ENCODE results near the gene ECE2.

Gene ECE2

GRCh38 chr3:184334470-184335158 lies 58.8 kb downstream of the ECE2 start (continued):
- TF ChIP-seq, protein P1, sequence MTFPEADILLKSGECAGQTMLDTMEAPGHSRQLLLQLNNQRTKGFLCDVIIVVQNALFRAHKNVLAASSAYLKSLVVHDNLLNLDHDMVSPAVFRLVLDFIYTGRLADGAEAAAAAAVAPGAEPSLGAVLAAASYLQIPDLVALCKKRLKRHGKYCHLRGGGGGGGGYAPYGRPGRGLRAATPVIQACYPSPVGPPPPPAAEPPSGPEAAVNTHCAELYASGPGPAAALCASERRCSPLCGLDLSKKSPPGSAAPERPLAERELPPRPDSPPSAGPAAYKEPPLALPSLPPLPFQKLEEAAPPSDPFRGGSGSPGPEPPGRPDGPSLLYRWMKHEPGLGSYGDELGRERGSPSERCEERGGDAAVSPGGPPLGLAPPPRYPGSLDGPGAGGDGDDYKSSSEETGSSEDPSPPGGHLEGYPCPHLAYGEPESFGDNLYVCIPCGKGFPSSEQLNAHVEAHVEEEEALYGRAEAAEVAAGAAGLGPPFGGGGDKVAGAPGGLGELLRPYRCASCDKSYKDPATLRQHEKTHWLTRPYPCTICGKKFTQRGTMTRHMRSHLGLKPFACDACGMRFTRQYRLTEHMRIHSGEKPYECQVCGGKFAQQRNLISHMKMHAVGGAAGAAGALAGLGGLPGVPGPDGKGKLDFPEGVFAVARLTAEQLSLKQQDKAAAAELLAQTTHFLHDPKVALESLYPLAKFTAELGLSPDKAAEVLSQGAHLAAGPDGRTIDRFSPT (tag by site-specific recombination; IDR thresholded peaks at IDR 0.05) = peak; percentile 75
- TF ChIP-seq ZBTB17 (tag by site-specific recombination; IDR thresholded peaks at IDR 0.05) = no peak; the same call in 1 of the 2 replicates
- TF ChIP-seq ZNF341 (tag by site-specific recombination; IDR thresholded peaks at IDR 0.05; ENCODE audit: low read depth) = no peak
- no peak for TF ChIP-seq MEIS1 (CRISPR knock-in tag; IDR thresholded peaks at IDR 0.05; ENCODE audit: borderline replicate concordance)
- TF ChIP-seq ZNF280C (tag by site-specific recombination; IDR thresholded peaks at IDR 0.05) = no peak
- TF ChIP-seq, protein P2, sequence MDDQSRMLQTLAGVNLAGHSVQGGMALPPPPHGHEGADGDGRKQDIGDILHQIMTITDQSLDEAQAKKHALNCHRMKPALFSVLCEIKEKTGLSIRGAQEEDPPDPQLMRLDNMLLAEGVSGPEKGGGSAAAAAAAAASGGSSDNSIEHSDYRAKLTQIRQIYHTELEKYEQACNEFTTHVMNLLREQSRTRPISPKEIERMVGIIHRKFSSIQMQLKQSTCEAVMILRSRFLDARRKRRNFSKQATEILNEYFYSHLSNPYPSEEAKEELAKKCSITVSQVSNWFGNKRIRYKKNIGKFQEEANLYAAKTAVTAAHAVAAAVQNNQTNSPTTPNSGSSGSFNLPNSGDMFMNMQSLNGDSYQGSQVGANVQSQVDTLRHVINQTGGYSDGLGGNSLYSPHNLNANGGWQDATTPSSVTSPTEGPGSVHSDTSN (CRISPR knock-in tag; IDR thresholded peaks at IDR 0.05) = no peak
- TF ChIP-seq HOXD13 (CRISPR knock-in tag; IDR thresholded peaks at IDR 0.05; ENCODE audit: borderline replicate concordance) = no peak
- TF ChIP-seq ZNF248 (tag by site-specific recombination; IDR thresholded peaks at IDR 0.05) = no peak
- TF ChIP-seq ZNF623 (tag by site-specific recombination; IDR thresholded peaks at IDR 0.05) = no peak
- TF ChIP-seq ZNF366 (tag by site-specific recombination; conservative IDR thresholded peaks at IDR 0.05) = no peak
- no peak for TF ChIP-seq ZNF416 (tag by site-specific recombination; IDR thresholded peaks at IDR 0.05)
- TF ChIP-seq PRDM4 (tag by site-specific recombination; IDR thresholded peaks at IDR 0.05) = no peak
- TF ChIP-seq ZNF223 (tag by site-specific recombination; IDR thresholded peaks at IDR 0.05) = 0 out of 2 replicates have a peak, but pooled peaks have one; percentile 27
- no peak for TF ChIP-seq SP3 (tag by site-specific recombination; IDR thresholded peaks at IDR 0.05)
- TF ChIP-seq ZNF510 (tag by site-specific recombination; IDR thresholded peaks at IDR 0.05; ENCODE audit: insufficient replicate concordance) = no peak
- no peak for TF ChIP-seq KLF9 (tag by site-specific recombination; IDR thresholded peaks at IDR 0.05; ENCODE audit: low read depth)
- no peak for TF ChIP-seq ZNF24 (tag by site-specific recombination; IDR thresholded peaks at IDR 0.05)
- no peak for TF ChIP-seq SALL2 (tag by site-specific recombination; IDR thresholded peaks at IDR 0.05; ENCODE audit: borderline replicate concordance)
- TF ChIP-seq ZNF791 (tag by site-specific recombination; IDR thresholded peaks at IDR 0.05) = no peak
- TF ChIP-seq ZNF221 (tag by site-specific recombination; IDR thresholded peaks at IDR 0.05; ENCODE audit: borderline replicate concordance) = no peak
- peak; percentile 83 for TF ChIP-seq ZNF629 (tag by site-specific recombination; IDR thresholded peaks at IDR 0.05)
- TF ChIP-seq, protein P3, sequence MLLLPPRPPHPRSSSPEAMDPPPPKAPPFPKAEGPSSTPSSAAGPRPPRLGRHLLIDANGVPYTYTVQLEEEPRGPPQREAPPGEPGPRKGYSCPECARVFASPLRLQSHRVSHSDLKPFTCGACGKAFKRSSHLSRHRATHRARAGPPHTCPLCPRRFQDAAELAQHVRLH (tag by site-specific recombination; IDR thresholded peaks at IDR 0.05) = no peak
- peak; percentile 88 for TF ChIP-seq KLF1 (tag by site-specific recombination; IDR thresholded peaks at IDR 0.05)
- no peak for TF ChIP-seq ZNF280D (tag by site-specific recombination; IDR thresholded peaks at IDR 0.05)
- no peak for TF ChIP-seq ZNF324 (tag by site-specific recombination; IDR thresholded peaks at IDR 0.05)
- TF ChIP-seq, protein P4, sequence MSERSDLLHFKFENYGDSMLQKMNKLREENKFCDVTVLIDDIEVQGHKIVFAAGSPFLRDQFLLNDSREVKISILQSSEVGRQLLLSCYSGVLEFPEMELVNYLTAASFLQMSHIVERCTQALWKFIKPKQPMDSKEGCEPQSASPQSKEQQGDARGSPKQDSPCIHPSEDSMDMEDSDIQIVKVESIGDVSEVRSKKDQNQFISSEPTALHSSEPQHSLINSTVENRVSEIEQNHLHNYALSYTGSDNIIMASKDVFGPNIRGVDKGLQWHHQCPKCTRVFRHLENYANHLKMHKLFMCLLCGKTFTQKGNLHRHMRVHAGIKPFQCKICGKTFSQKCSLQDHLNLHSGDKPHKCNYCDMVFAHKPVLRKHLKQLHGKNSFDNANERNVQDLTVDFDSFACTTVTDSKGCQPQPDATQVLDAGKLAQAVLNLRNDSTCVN (tag by site-specific recombination; optimal IDR thresholded peaks at IDR 0.05) = no peak
- no peak for TF ChIP-seq ZNF23 (tag by site-specific recombination; IDR thresholded peaks at IDR 0.05; ENCODE audit: borderline replicate concordance)

Data from HEK293 (cell line).